Endometrial microvascular endothelial cells (primary cell): ENCODE data around the gene TWNK. TPM values are rescaled to one million over a fixed set of nuclear protein-coding genes. Genes with fewer than 3 reads are reported as not detected.

Source experiments
- in situ Hi-C: cut with HindIII; loops from 2 replicates; pipeline ENCODE4 v1.10.0; 2017; ENCODE audit warnings: low sequenced_read_pairs, low pct_unique_long_range_greater_than_20kb; ENCODE audit errors: inconsistent ontology term
- total RNA-seq: library from RNA; depleted of rRNA; stranded (reverse); fragments of >200 nt; gene quantifications from one replicate; pipeline ENCODE4 v1.2.3, GENCODE V29; 2015; ENCODE audit errors: inconsistent ontology term

TWNK gene
- total RNA-seq, 1 donor from 2014 or later, result 6.4 TPM

DNA sequence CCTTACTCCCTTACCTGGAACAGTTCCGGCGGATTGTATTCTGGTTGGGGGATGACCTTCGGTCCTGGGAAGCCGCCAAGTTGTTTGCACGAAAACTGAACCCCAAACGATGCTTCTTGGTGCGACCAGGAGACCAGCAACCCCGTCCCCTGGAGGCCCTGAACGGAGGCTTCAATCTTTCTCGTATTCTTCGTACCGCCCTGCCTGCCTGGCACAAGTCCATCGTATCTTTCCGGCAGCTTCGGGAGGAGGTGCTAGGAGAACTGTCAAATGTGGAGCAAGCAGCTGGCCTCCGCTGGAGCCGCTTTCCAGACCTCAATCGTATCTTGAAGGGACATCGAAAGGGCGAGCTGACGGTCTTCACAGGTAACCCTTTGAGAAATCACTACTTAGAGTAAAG lies 1.7 kb downstream of the TWNK start:
- in situ Hi-C loops, result no loop called here

- in situ Hi-C loops, result no loop called here
These were observed 6.8 kb downstream of the TWNK start for GRCh38 chr10:100993986-100994708.

- in situ Hi-C loops, result no loop called here
These were observed 7.8 kb downstream of the TWNK start for GRCh38 chr10:100995181-100995580.

GRCh38 chr10:100996678-100997359 lies 9.5 kb downstream of the TWNK start:
- in situ Hi-C loops, result no loop called here

DNA sequence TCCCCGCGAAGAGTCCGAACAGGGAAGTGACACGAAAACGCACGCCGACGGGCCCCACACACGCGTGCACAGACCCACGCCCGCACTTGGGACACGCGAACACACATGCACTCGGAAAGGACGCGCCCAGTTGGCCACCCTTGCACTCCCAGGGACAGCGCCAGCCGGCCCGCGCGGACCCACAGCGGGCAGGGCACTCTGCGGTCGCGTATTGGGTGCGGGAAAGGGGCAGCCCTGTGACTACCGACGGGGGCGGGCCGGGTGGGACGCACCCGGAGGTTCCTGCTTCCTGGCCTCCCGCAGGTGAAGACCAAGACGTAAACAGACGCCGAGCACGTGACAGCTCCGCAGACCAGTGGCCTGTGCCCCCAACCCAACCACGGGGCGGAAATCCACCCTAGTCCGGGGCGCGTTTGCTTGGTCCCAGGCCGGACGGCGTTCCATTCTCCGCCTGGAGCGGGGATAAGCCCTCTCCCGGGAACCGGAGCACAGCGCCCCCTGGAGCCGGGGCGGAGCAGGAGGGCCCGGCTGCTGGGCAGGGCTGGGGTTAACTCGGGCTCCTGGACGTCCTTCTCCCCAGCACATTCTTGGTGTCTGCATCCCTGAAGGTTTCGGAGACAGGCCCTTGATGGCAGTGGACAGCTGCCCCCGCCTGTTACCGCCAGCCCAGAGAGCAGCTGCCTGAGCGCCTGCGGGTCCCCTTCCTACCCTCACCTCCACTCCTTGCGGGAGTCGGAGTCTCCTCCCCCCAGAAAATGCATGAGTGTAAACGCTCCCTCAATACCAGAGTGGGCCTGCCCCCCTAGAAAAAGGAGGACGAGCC lies 10.2 kb downstream of the TWNK start:
- in situ Hi-C loops, result no loop called here

DNA sequence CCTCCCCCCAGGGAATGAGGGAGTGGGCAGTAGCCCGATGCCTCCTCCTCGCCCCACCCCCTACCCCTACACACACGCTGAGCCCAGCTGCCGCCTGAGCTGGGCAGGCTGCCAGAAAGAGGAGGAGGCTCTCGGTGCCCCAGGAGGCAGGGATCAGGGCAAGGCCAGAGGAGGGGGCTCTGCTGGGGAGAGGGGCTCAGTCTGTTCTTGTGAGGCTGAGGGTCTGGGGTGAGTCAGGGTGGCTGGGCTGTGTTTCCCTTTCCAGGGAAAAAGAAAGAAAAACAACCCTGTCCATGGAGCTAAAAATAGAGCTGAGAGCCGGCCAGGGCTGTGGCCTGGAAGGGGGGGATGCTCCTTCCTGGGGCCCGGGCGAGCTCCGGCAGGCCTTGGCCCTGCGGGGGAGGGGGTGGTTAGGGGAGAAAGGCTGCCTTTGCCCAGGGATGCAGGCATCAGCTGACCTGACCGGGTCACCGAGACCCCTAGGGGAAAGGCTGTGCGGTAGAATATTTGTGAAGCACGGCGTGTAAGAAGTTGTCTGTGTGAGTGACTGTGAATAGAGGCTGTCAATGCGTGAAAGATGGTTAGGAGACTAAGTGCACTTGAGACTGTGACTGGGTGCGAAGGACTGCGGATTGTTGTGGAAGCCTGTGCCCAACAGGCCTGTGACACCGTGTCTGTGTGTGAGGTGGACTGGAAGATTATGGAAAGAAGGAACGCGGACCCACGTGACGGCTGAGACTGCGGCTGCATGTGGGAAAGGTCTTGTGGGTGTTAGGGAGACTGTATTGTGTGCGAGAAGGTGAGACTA lies 11.0 kb downstream of the TWNK start:
- in situ Hi-C loops, result no loop called here

GRCh38 chr10:100998991-100999741 lies 11.8 kb downstream of the TWNK start:
- in situ Hi-C loops, result no loop called here

GRCh38 chr10:100999742-101000126 lies 12.4 kb downstream of the TWNK start, which contains the start of gene LZTS2:
LZTS2 (plus strand) TSS chr10:100999808; CDS start chr10:101002539, 2,731 bp downstream.
- in situ Hi-C loops, result no loop called here

GRCh38 chr10:101000127-101000914 lies 13.0 kb downstream of the TWNK start:
- in situ Hi-C loops, result no loop called here

DNA sequence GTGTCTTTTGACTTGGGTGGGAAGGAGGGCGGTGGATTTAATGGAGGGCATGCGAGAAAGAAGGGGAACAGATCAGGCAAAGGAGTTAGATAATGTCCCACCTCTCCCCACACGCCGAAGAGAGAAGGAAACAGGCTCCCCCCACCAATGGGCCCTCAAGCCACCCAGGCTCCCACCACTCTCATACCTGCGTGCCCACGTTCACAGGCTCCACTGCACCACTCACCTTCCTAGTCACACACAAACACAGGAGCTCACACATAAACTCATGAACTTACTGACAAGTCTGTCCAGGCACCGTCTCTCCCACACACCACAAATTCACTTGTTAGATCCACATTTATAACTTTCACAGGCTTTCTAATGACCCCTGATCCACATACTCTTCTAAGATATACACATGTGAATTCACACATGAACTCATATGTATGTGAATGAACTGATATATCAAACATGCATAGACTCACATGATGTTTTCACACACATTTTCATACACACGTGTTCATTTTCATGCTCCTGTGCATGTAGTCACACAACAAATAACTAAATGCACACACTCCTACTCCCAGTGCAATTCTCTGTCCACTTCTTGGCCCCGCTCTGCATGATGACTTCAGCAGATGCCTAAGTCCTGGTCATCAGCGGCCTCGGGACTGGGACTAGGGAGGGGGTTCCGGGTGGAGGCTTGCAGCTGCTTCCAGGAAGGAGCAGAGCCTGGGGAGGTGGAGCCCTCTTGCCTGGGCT lies 13.7 kb downstream of the TWNK start:
- in situ Hi-C loops, result no loop called here

DNA sequence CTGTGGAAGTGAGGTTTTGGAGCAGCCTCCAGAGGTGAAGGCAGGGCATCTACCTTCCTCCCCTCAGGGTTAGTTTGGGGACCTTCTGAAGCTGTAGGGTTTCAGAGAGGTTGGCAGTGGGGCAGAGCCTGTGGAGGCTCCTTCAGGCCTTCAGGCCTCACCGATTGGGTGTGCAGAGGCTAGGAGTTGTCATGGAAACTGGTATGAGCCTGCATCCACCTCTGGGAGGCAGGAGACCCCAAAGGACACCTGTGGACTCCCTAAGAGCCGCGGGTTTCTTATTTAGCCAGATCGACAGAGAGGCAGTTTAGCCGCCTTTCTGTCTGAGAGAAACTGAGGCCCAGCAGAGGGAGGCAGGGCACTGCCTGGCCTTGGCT lies 14.3 kb downstream of the TWNK start:
- in situ Hi-C loops, result no loop called here

- in situ Hi-C loops, result no loop called here
These were observed 15.1 kb downstream of the TWNK start for GRCh38 chr10:101002456-101002855.

GRCh38 chr10:101003639-101004206 lies 16.4 kb downstream of the TWNK start:
- in situ Hi-C loops, result no loop called here

DNA sequence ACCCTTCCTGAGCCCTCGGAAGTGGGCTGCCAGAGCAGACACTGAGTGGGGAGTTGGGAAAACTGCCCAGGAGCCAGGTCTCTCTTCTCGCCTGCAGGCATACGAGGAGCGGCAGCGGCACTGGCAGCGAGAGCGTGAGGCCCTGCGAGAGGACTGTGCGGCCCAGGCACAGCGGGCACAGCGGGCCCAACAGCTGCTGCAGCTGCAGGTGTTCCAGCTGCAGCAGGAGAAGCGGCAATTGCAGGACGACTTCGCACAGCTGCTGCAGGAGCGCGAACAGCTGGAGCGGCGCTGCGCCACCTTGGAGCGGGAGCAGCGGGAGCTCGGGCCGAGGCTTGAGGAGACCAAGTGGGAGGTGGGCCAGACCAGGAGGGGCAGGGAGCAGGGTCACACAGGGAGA lies 18.0 kb downstream of the TWNK start:
- in situ Hi-C loops, result no loop called here

- in situ Hi-C loops, result no loop called here
These were observed 18.7 kb downstream of the TWNK start for GRCh38 chr10:101005869-101006567.

- in situ Hi-C loops, result no loop called here
These were observed 19.3 kb downstream of the TWNK start for GRCh38 chr10:101006593-101007098.
